ENCODE results near the gene SYS1.
A peak's percentile ranks its signal among the peaks of the same experiment; 100 is the strongest.

The SYS1 gene

GRCh38 chr20:45358282-45359068 is 4.5 kb upstream of the SYS1 start:
- peak; percentile 14 for DNase-seq

GRCh38 chr20:45359069-45359405 is 3.9 kb upstream of the SYS1 start:
- DNase-seq: no peak

GRCh38 chr20:45359406-45360148 is 3.4 kb upstream of the SYS1 start:
- no peak for DNase-seq

GRCh38 chr20:45361793-45362192 is 1.2 kb upstream of the SYS1 start:
- DNase-seq: no peak

GRCh38 chr20:45363611-45364492 is 896 bp downstream of the SYS1 start:
- DNase-seq: no peak

- DNase-seq: no peak
Observed at GRCh38 chr20:45365444-45365970, 2.6 kb downstream of the SYS1 start.

- no peak for DNase-seq
Observed at GRCh38 chr20:45366192-45366591, 3.2 kb downstream of the SYS1 start.

- DNase-seq: no peak
Observed at GRCh38 chr20:45366631-45367030, 3.7 kb downstream of the SYS1 start.

GRCh38 chr20:45367126-45367525 is 4.2 kb downstream of the SYS1 start:
- no peak for DNase-seq

GRCh38 chr20:45368221-45368980 is 5.4 kb downstream of the SYS1 start:
- no peak for DNase-seq

- no peak for DNase-seq
Observed at GRCh38 chr20:45370571-45371160, 7.7 kb downstream of the SYS1 start.

GRCh38 chr20:45372241-45372640 is 9.3 kb downstream of the SYS1 start:
- no peak for DNase-seq

GRCh38 chr20:45372646-45373352 is 9.8 kb downstream of the SYS1 start:
- DNase-seq: no peak

GRCh38 chr20:45373353-45374100 is 10.6 kb downstream of the SYS1 start:
- DNase-seq: peak; percentile 73

- DNase-seq: no peak
Observed at GRCh38 chr20:45374101-45374467, 11.1 kb downstream of the SYS1 start.

GRCh38 chr20:45374966-45375365 is 12.0 kb downstream of the SYS1 start:
- no peak for DNase-seq

- DNase-seq: peak; percentile 24
Observed at GRCh38 chr20:45377269-45377668, 14.3 kb downstream of the SYS1 start.

- DNase-seq: no peak
Observed at GRCh38 chr20:45378191-45378590, 15.2 kb downstream of the SYS1 start, which contains the start of gene TP53TG5. Gene TP53TG5 (minus strand): TSS chr20:45378325. CDS start chr20:45378236, 89 bp downstream.

- no peak for DNase-seq
Observed at GRCh38 chr20:45387274-45387673, 24.3 kb downstream of the SYS1 start.

- DNase-seq: no peak
Observed at GRCh38 chr20:45390931-45391330, 28.0 kb downstream of the SYS1 start.

- DNase-seq: no peak
Observed at GRCh38 chr20:45391559-45391958, 28.6 kb downstream of the SYS1 start.
